HG03025 (cell line): ENCODE measurements around the gene GRIPAP1.

Source experiments
- ATAC-seq: cut with Tn5 transposase; IDR thresholded peaks from one replicate; pipeline ENCODE4 v1.9.1; 2021; ENCODE audit warnings: mild to moderate bottlenecking, moderate library complexity; ENCODE audit not compliant: unreplicated experiment, low FRiP score

Gene GRIPAP1

GRCh38 chrX:49002091-49002935 lies at the start of gene GRIPAP1:
Gene GRIPAP1, minus strand, starts transcription at chrX:49002264. Its CDS starts 35 bp downstream, at chrX:49002229.
- peak; percentile 66 for ATAC-seq

GRCh38 chrX:49043987-49044281 lies 41.9 kb upstream of the GRIPAP1 start:
- no peak for ATAC-seq

GRCh38 chrX:49043220-49043986 lies 41.3 kb upstream of the GRIPAP1 start, which contains the start of gene TFE3:
Gene TFE3, minus strand, starts transcription at chrX:49043357. Its CDS starts 131 bp downstream, at chrX:49043226.
- peak; percentile 90 for ATAC-seq

GRCh38 chrX:49042581-49043219 lies 40.6 kb upstream of the GRIPAP1 start:
- peak; percentile 12 for ATAC-seq

- ATAC-seq: no peak
These were observed 39.9 kb upstream of the GRIPAP1 start for GRCh38 chrX:49041744-49042580.

- no peak for ATAC-seq
These were observed 38.4 kb upstream of the GRIPAP1 start for GRCh38 chrX:49040376-49040955.

- no peak for ATAC-seq
These were observed 37.7 kb upstream of the GRIPAP1 start for GRCh38 chrX:49039598-49040375.

GRCh38 chrX:49037883-49038475 lies 35.9 kb upstream of the GRIPAP1 start:
- no peak for ATAC-seq

- no peak for ATAC-seq
These were observed 28.2 kb upstream of the GRIPAP1 start for GRCh38 chrX:49030283-49030682.

- no peak for ATAC-seq
These were observed 27.8 kb upstream of the GRIPAP1 start for GRCh38 chrX:49029876-49030275.

GRCh38 chrX:49019599-49020249 lies 17.7 kb upstream of the GRIPAP1 start:
- no peak for ATAC-seq

- ATAC-seq: no peak
These were observed 17.0 kb upstream of the GRIPAP1 start for GRCh38 chrX:49019050-49019449.

GRCh38 chrX:49003696-49004095 lies 1.6 kb upstream of the GRIPAP1 start:
- ATAC-seq: no peak

- ATAC-seq: peak; percentile 50
These were observed 458 bp downstream of the GRIPAP1 start for GRCh38 chrX:49001521-49002090.

GRCh38 chrX:49000636-49001035 lies 1.4 kb downstream of the GRIPAP1 start:
- no peak for ATAC-seq

- no peak for ATAC-seq
These were observed 3.0 kb downstream of the GRIPAP1 start for GRCh38 chrX:48999030-48999429.

GRCh38 chrX:48998391-48998790 lies 3.7 kb downstream of the GRIPAP1 start:
- no peak for ATAC-seq

GRCh38 chrX:48997865-48998264 lies 4.2 kb downstream of the GRIPAP1 start:
- no peak for ATAC-seq
